Activated naive CD8-positive, alpha-beta T cell treated with anti-CD3 and anti-CD28 coated beads, Interleukin-2, amount 10 ng/mL, durations not matched to agents 7 days and 5 days (primary cell): ENCODE measurements around the gene EPN2. TPM values are rescaled to one million over a fixed set of nuclear protein-coding genes. Genes with fewer than 3 reads are reported as not detected.
A peak's percentile ranks its signal among the peaks of the same experiment; 100 is the strongest.

ENCODE experiments used
- ATAC-seq: fragments of 150-1000 bp; cut with Tn5 transposase; one replicate; pipeline ENCODE4 v1.10.0; 2021; ENCODE audit warnings: low read depth, moderate library complexity
- POLR2A ChIA-PET: fragments of 350-600 bp; sonication (Branson Sonifier 250); formaldehyde crosslinking; loops from one replicate; lab custom pipeline; 2021; ENCODE audit warnings: antibody characterized with exemption; lab: Charles Lee
- DNase-seq: peaks from one replicate; pipeline ENCODE4 v3.0.0; 2021
- H3K27ac Mint-ChIP-seq: one replicate; pipeline ENCODE4 v1.8.0; 2022; ENCODE audit warnings: mild to moderate bottlenecking, mixed read lengths
- H3K27me3 Mint-ChIP-seq: one replicate; pipeline ENCODE4 v1.8.0; 2022; ENCODE audit warnings: mild to moderate bottlenecking, moderate library complexity, mixed read lengths
- H3K36me3 Mint-ChIP-seq: one replicate; pipeline ENCODE4 v1.8.0; 2021; ENCODE audit warnings: mild to moderate bottlenecking, mixed read lengths
- H3K4me1 Mint-ChIP-seq: one replicate; pipeline ENCODE4 v1.8.0; 2021; ENCODE audit warnings: mixed read lengths
- H3K4me3 Mint-ChIP-seq: one replicate; pipeline ENCODE4 v1.8.0; 2022; ENCODE audit warnings: mild to moderate bottlenecking, moderate library complexity, mixed read lengths
- H3K9me3 Mint-ChIP-seq: one replicate; pipeline ENCODE4 v1.8.0; 2021; ENCODE audit warnings: mixed read lengths
- total RNA-seq, 2 experiments: library from RNA; stranded (reverse); gene quantifications; one replicate each; pipeline ENCODE4 v1.2.3, GENCODE V29; 2021

The EPN2 gene
- total RNA-seq, 2 experiments from 2014 or later, result 7.1 to 7.5 TPM

- POLR2A ChIA-PET, result no interaction called here
- Mint-ChIP-seq H3K4me3 (no peak overlapping the region), H3K4me1 (peaks cover 1% of the 10 kb centered on the region), H3K27me3 (peaks cover 17% of the 10 kb centered on the region), H3K9me3 (no peaks in the 10 kb centered on the region), H3K27ac (no peak overlapping the region), H3K36me3 (no peaks in the 10 kb centered on the region)
- no peak for ATAC-seq
- no peak for DNase-seq
These were observed 61.5 kb downstream of the EPN2 start for GRCh38 chr17:19298569-19299213.

- Mint-ChIP-seq H3K4me3 (no peak overlapping the region), H3K4me1 (peaks cover 4% of the 10 kb centered on the region), H3K9me3 (no peaks in the 10 kb centered on the region), H3K36me3 (no peaks in the 10 kb centered on the region), H3K27ac (no peak overlapping the region), H3K27me3 (peaks cover 17% of the 10 kb centered on the region)
- POLR2A ChIA-PET, result no interaction called here
- ATAC-seq (no peak), DNase-seq (no peak)
These were observed 62.1 kb downstream of the EPN2 start for GRCh38 chr17:19299214-19299747.

- H3K4me1 Mint-ChIP-seq, result peaks cover 5% of the 10 kb centered on the region
- no peaks in the 10 kb centered on the region for H3K9me3 Mint-ChIP-seq
These were observed 62.7 kb downstream of the EPN2 start for GRCh38 chr17:19299866-19300265.

GRCh38 chr17:19301274-19301951 lies 64.2 kb downstream of the EPN2 start:
- DNase-seq, result no peak
- Mint-ChIP-seq H3K4me3 (no peak overlapping the region), H3K4me1 (peaks cover 19% of the 10 kb centered on the region), H3K27ac (no peak overlapping the region), H3K9me3 (no peaks in the 10 kb centered on the region), H3K27me3 (peaks cover 18% of the 10 kb centered on the region), H3K36me3 (no peaks in the 10 kb centered on the region)
- ATAC-seq, result no peak
- POLR2A ChIA-PET, result no interaction called here

More at GRCh38 chr17:19299866-19300265, 62.7 kb downstream of the EPN2 start:
- peaks cover 17% of the 10 kb centered on the region for H3K27me3 Mint-ChIP-seq
- DNase-seq (no peak), ATAC-seq (no peak)
- no peaks in the 10 kb centered on the region for H3K36me3 Mint-ChIP-seq
- H3K27ac Mint-ChIP-seq, result no peak overlapping the region
- H3K4me3 Mint-ChIP-seq, result no peak overlapping the region
- POLR2A ChIA-PET, result no interaction called here

- ATAC-seq (no peak), DNase-seq (no peak)
- Mint-ChIP-seq H3K36me3 (no peaks in the 10 kb centered on the region), H3K9me3 (no peaks in the 10 kb centered on the region), H3K4me3 (no peak overlapping the region), H3K27ac (no peak overlapping the region), H3K27me3 (peaks cover 19% of the 10 kb centered on the region), H3K4me1 (peaks cover 25% of the 10 kb centered on the region)
- POLR2A ChIA-PET, result no interaction called here
These were observed 64.8 kb downstream of the EPN2 start for GRCh38 chr17:19301973-19302372.

- Mint-ChIP-seq H3K9me3 (no peaks in the 10 kb centered on the region), H3K36me3 (no peaks in the 10 kb centered on the region), H3K4me1 (peaks cover 28% of the 10 kb centered on the region), H3K4me3 (no peak overlapping the region), H3K27me3 (peaks cover 22% of the 10 kb centered on the region), H3K27ac (no peak overlapping the region)
- DNase-seq (no peak), ATAC-seq (no peak)
- POLR2A ChIA-PET, result no interaction called here
These were observed 65.7 kb downstream of the EPN2 start for GRCh38 chr17:19302791-19303331.

- Mint-ChIP-seq H3K27me3 (peaks cover 28% of the 10 kb centered on the region), H3K4me1 (peaks cover 28% of the 10 kb centered on the region), H3K27ac (no peak overlapping the region), H3K36me3 (no peaks in the 10 kb centered on the region), H3K9me3 (no peaks in the 10 kb centered on the region), H3K4me3 (no peak overlapping the region)
- ATAC-seq (no peak), DNase-seq (no peak)
- POLR2A ChIA-PET, result interaction anchor here (0.6 kb wide), 1 partner anchor 36 kb away, joined by 3 read pairs; no protein-coding TSS in a partner anchor
These were observed 66.2 kb downstream of the EPN2 start for GRCh38 chr17:19303367-19303776.

- no peak for ATAC-seq
- Mint-ChIP-seq H3K9me3 (no peaks in the 10 kb centered on the region), H3K4me1 (peaks cover 28% of the 10 kb centered on the region), H3K36me3 (no peaks in the 10 kb centered on the region), H3K4me3 (no peak overlapping the region), H3K27ac (no peak overlapping the region), H3K27me3 (peaks cover 36% of the 10 kb centered on the region)
- POLR2A ChIA-PET, result no interaction called here
- no peak for DNase-seq
These were observed 67.0 kb downstream of the EPN2 start for GRCh38 chr17:19304209-19304608.

GRCh38 chr17:19304751-19305150 lies 67.6 kb downstream of the EPN2 start:
- POLR2A ChIA-PET, result no interaction called here
- DNase-seq, result no peak
- H3K9me3 Mint-ChIP-seq, result no peaks in the 10 kb centered on the region
- no peak for ATAC-seq
- H3K27ac Mint-ChIP-seq, result no peak overlapping the region
- H3K36me3 Mint-ChIP-seq, result no peaks in the 10 kb centered on the region
- no peak overlapping the region for H3K4me3 Mint-ChIP-seq
- peaks cover 38% of the 10 kb centered on the region for H3K27me3 Mint-ChIP-seq
- peaks cover 28% of the 10 kb centered on the region for H3K4me1 Mint-ChIP-seq

GRCh38 chr17:19305256-19305655 lies 68.1 kb downstream of the EPN2 start:
- Mint-ChIP-seq H3K27me3 (peaks cover 37% of the 10 kb centered on the region), H3K4me3 (peak overlapping the region; percentile 17), H3K36me3 (no peaks in the 10 kb centered on the region), H3K4me1 (peaks cover 28% of the 10 kb centered on the region), H3K27ac (peak overlapping the region; percentile 32), H3K9me3 (no peaks in the 10 kb centered on the region)
- ATAC-seq (no peak), DNase-seq (no peak)
- POLR2A ChIA-PET, result no interaction called here

GRCh38 chr17:19305761-19306159 lies 68.6 kb downstream of the EPN2 start:
- Mint-ChIP-seq H3K9me3 (no peaks in the 10 kb centered on the region), H3K27ac (no peak overlapping the region), H3K4me3 (peak overlapping the region; percentile 17), H3K27me3 (peaks cover 41% of the 10 kb centered on the region), H3K4me1 (peaks cover 28% of the 10 kb centered on the region), H3K36me3 (no peaks in the 10 kb centered on the region)
- DNase-seq (no peak), ATAC-seq (no peak)
- POLR2A ChIA-PET, result interaction anchor here (1.1 kb wide), 1 partner anchor 72 kb away, joined by 3 read pairs; no protein-coding TSS in a partner anchor

- Mint-ChIP-seq H3K36me3 (no peaks in the 10 kb centered on the region), H3K4me1 (peaks cover 28% of the 10 kb centered on the region), H3K27ac (peak overlapping the region; percentile 24), H3K27me3 (peaks cover 41% of the 10 kb centered on the region), H3K9me3 (no peaks in the 10 kb centered on the region), H3K4me3 (peak overlapping the region; percentile 55)
- ATAC-seq, result peak; percentile 88
- no peak for DNase-seq
- POLR2A ChIA-PET, result interaction anchor here (1.1 kb wide), 1 partner anchor 71 kb away, joined by 3 read pairs; no protein-coding TSS in a partner anchor
These were observed 69.3 kb downstream of the EPN2 start for GRCh38 chr17:19306160-19307111.

GRCh38 chr17:19307521-19307920 lies 70.4 kb downstream of the EPN2 start:
- Mint-ChIP-seq H3K27me3 (peaks cover 41% of the 10 kb centered on the region), H3K36me3 (no peaks in the 10 kb centered on the region), H3K9me3 (no peaks in the 10 kb centered on the region), H3K4me1 (peaks cover 31% of the 10 kb centered on the region), H3K4me3 (no peak overlapping the region), H3K27ac (peak overlapping the region; percentile 4)
- POLR2A ChIA-PET, result no interaction called here
- ATAC-seq (no peak), DNase-seq (no peak)
